Central memory CD8-positive, alpha-beta T cell (primary cell): Measurements from ENCODE around the gene OR52K2.

Source experiments
- ATAC-seq: fragments of 150-1000 bp; cut with Tn5 transposase; replicated peaks from 2 replicates; pipeline ENCODE4 v1.10.0; 2022; ENCODE audit warnings: mild to moderate bottlenecking, moderate FRiP score, moderate number of reproducible peaks; ENCODE audit not compliant: poor library complexity, severe bottlenecking; ENCODE audit errors: extremely low read depth
- DNase-seq, 2 donors: peaks; one replicate each; pipeline ENCODE4 v3.0.0; 2021; ENCODE audit warnings: low spot score in 2 of 2
- H3K27ac Mint-ChIP-seq: one replicate; pipeline ENCODE4 v1.8.0; 2022; ENCODE audit warnings: low read depth, mild to moderate bottlenecking, moderate library complexity, mixed read lengths
- H3K27me3 Mint-ChIP-seq: one replicate; pipeline ENCODE4 v1.8.0; 2022; ENCODE audit warnings: mixed read lengths
- H3K36me3 Mint-ChIP-seq: one replicate; pipeline ENCODE4 v1.8.0; 2022; ENCODE audit warnings: mild to moderate bottlenecking, moderate library complexity, mixed read lengths; ENCODE audit not compliant: insufficient read depth
- H3K4me1 Mint-ChIP-seq: one replicate; pipeline ENCODE4 v1.8.0; 2022; ENCODE audit warnings: mixed read lengths
- H3K4me3 Mint-ChIP-seq: one replicate; pipeline ENCODE4 v1.8.0; 2022; ENCODE audit warnings: mild to moderate bottlenecking, moderate library complexity, mixed read lengths
- H3K9me3 Mint-ChIP-seq: one replicate; pipeline ENCODE4 v1.8.0; 2022; ENCODE audit warnings: mixed read lengths

Gene OR52K2

GRCh38 chr11:4459500-4459899 is 10.4 kb downstream of the OR52K2 start:
- no peaks in the 10 kb centered on the region for H3K36me3 Mint-ChIP-seq
- H3K9me3 Mint-ChIP-seq = peaks cover 6% of the 10 kb centered on the region
- no peaks in the 10 kb centered on the region for H3K4me1 Mint-ChIP-seq
- H3K27ac Mint-ChIP-seq = no peak overlapping the region
- no peak for ATAC-seq
- DNase-seq = no peak
- no peak overlapping the region for H3K4me3 Mint-ChIP-seq
- H3K27me3 Mint-ChIP-seq = peaks cover 78% of the 10 kb centered on the region

GRCh38 chr11:4460151-4460550 is 11.1 kb downstream of the OR52K2 start:
- no peaks in the 10 kb centered on the region for H3K4me1 Mint-ChIP-seq
- H3K9me3 Mint-ChIP-seq = peaks cover 11% of the 10 kb centered on the region
- H3K27ac Mint-ChIP-seq = no peak overlapping the region
- peaks cover 84% of the 10 kb centered on the region for H3K27me3 Mint-ChIP-seq
- no peaks in the 10 kb centered on the region for H3K36me3 Mint-ChIP-seq
- DNase-seq = no peak
- H3K4me3 Mint-ChIP-seq = no peak overlapping the region
- no peak for ATAC-seq

DNA sequence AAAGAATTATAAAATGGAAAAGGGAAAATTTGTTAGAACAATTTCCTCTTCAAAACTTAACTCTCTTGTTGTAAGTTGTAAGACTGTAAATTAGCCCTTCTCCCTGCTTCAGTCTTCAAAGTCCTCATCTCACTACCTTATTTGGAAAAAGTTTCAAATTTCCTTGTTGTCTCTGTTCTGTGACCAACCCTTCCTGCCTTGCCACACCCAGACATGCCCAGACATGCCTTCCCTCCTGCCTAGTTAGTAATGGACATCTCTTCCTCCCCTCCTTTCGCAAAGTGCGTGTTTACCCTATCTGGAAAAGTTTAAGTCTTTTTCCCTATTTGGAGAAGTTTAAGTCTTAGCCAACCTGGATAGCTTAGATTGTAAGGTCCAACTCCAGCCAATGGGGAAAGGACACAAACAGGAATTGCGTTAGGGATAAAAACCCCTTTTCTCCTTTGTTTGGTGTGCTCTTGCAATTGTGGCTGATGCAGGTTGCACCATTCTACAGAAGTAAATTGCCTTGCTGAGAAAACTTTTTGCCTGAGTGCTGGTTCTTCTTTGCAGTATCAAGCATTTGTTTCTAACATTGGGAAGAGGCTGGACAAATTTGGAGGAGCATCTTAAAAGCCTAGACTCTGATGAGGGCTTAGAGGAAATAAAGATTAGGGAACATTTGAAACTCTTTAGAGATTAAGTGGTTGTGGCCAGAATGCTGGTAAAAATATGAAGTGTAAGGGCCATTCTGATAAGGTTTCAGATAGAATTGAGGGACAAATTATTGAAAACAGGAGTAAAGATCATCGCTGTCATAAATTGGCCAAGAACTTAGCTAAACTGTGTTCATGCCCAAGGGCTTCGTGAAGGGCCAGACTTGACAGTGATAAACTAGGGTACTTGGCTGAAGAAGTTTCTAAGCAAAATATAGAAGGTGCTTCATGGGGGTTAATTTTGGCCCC is 15.4 kb downstream of the OR52K2 start:
- DNase-seq = no peak
- H3K27ac Mint-ChIP-seq = no peak overlapping the region
- H3K27me3 Mint-ChIP-seq = peaks cover 53% of the 10 kb centered on the region
- H3K4me3 Mint-ChIP-seq = no peak overlapping the region
- no peaks in the 10 kb centered on the region for H3K4me1 Mint-ChIP-seq
- peaks cover 11% of the 10 kb centered on the region for H3K9me3 Mint-ChIP-seq
- no peak for ATAC-seq
- H3K36me3 Mint-ChIP-seq = no peaks in the 10 kb centered on the region

DNA sequence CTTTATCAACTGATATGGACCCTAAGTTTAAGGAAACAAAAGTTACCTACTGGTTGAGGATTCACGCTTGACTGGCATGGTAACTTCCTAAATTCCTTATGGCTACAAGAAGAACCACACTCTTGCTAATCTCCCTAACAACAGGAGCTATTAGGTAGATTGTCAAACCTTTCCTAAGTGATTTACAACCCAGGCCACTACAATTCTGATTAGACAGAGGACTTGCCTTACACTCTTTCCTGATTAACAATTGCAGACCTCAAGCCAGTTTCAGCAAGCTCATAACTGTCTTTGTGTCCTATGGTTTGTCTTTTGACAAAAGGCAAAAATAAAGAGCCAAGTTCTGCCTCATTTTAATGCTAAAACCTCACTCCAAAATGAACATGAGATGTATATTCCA is 16.3 kb downstream of the OR52K2 start:
- Mint-ChIP-seq H3K27ac (no peak overlapping the region), H3K4me1 (no peaks in the 10 kb centered on the region), H3K27me3 (peaks cover 53% of the 10 kb centered on the region), H3K36me3 (no peaks in the 10 kb centered on the region), H3K9me3 (peaks cover 11% of the 10 kb centered on the region), H3K4me3 (no peak overlapping the region)
- no peak for ATAC-seq
- no peak for DNase-seq

- H3K27ac Mint-ChIP-seq = no peak overlapping the region
- H3K9me3 Mint-ChIP-seq = peaks cover 11% of the 10 kb centered on the region
- ATAC-seq (no peak), DNase-seq (no peak)
- H3K4me3 Mint-ChIP-seq = no peak overlapping the region
- peaks cover 48% of the 10 kb centered on the region for H3K27me3 Mint-ChIP-seq
- no peaks in the 10 kb centered on the region for H3K4me1 Mint-ChIP-seq
- H3K36me3 Mint-ChIP-seq = no peaks in the 10 kb centered on the region
Observed at GRCh38 chr11:4466131-4466870, 17.2 kb downstream of the OR52K2 start.

DNA sequence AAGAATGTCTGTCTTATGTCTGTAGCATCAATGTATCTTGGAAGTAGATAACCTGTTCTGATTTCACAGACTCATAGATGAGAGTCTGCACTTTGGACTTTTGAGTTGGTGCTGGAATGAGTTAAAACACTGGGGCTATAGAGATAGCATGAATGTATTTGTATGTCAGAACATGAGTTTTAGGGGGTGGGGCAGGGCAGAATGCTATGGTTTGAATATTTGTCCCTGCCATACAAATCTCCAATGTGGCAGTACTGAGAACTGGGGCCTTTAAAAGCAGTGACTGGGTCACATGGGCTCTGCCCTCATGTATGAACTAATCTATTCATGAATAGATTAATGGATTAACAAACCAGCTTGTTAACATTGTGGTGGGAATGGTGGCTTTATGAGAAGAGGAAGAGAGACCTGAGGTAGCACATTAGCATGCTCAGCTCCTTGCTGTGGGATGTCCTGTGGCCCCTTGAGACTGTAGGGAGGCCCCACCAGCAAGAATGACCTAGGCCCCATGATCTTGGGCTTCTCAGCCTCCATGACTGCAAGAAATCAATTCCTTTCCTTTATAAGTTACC is 17.9 kb downstream of the OR52K2 start:
- no peaks in the 10 kb centered on the region for H3K36me3 Mint-ChIP-seq
- peaks cover 48% of the 10 kb centered on the region for H3K27me3 Mint-ChIP-seq
- no peak for ATAC-seq
- no peak overlapping the region for H3K4me3 Mint-ChIP-seq
- H3K27ac Mint-ChIP-seq = no peak overlapping the region
- no peaks in the 10 kb centered on the region for H3K4me1 Mint-ChIP-seq
- DNase-seq = no peak
- H3K9me3 Mint-ChIP-seq = peaks cover 11% of the 10 kb centered on the region

- no peak for DNase-seq
- Mint-ChIP-seq H3K27ac (no peak overlapping the region), H3K4me1 (no peaks in the 10 kb centered on the region), H3K36me3 (no peaks in the 10 kb centered on the region), H3K4me3 (no peak overlapping the region), H3K9me3 (peaks cover 11% of the 10 kb centered on the region), H3K27me3 (peaks cover 47% of the 10 kb centered on the region)
- no peak for ATAC-seq
Observed at GRCh38 chr11:4467811-4468606, 18.9 kb downstream of the OR52K2 start.

GRCh38 chr11:4479644-4480043 is 30.5 kb downstream of the OR52K2 start:
- no peak for ATAC-seq
- Mint-ChIP-seq H3K9me3 (no peaks in the 10 kb centered on the region), H3K27me3 (peaks cover 33% of the 10 kb centered on the region)

GRCh38 chr11:4480577-4481239 is 31.6 kb downstream of the OR52K2 start:
- ATAC-seq = no peak
- H3K36me3 Mint-ChIP-seq = no peaks in the 10 kb centered on the region
- H3K27me3 Mint-ChIP-seq = peaks cover 22% of the 10 kb centered on the region
- H3K27ac Mint-ChIP-seq = no peak overlapping the region
- no peaks in the 10 kb centered on the region for H3K9me3 Mint-ChIP-seq
- no peak overlapping the region for H3K4me3 Mint-ChIP-seq
- H3K4me1 Mint-ChIP-seq = no peaks in the 10 kb centered on the region
- no peak for DNase-seq

More at GRCh38 chr11:4479644-4480043, 30.5 kb downstream of the OR52K2 start:
- H3K27ac Mint-ChIP-seq = no peak overlapping the region
- H3K36me3 Mint-ChIP-seq = no peaks in the 10 kb centered on the region
- no peak for DNase-seq
- no peak overlapping the region for H3K4me3 Mint-ChIP-seq
- no peaks in the 10 kb centered on the region for H3K4me1 Mint-ChIP-seq

DNA sequence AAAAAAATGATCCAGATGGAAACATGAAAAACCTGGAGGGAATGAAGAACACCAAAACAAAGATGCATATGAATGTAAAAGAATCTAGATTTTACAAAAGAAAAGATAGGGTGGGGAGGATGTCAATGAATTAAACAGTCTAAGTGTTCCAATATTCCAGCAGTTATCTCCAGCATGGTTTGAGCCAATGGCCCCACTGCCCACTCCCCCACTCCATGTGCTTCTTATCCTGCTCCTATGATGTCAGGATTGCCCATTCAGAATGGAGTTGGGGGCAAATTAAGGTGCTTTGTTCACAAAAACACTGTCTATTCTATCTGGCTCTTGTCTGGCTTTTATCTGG is 32.1 kb downstream of the OR52K2 start:
- Mint-ChIP-seq H3K9me3 (no peaks in the 10 kb centered on the region), H3K27ac (no peak overlapping the region), H3K36me3 (no peaks in the 10 kb centered on the region), H3K4me3 (no peak overlapping the region), H3K27me3 (peaks cover 19% of the 10 kb centered on the region), H3K4me1 (no peaks in the 10 kb centered on the region)
- DNase-seq (no peak), ATAC-seq (no peak)

DNA sequence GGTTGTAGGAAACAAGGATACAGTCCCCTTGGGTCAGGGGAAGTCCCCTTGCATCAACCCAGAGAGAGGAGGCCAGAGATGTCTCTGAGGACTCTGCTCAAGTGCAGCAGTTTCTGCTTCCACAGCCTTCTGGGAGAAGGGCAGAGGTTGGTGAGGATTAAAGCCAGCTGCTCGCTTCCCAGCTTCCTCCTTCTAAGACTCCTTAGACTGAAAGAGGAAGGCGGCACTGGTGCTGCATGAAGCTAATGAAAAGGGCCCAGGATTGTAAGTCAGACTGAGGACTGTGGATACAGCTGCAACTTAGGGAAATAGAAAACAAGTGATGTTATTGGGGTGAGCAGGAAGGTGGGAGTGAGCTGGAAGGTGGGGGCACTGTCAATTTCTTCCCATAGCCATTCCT is 33.4 kb downstream of the OR52K2 start, which contains the start of gene OR52K1:
Gene OR52K1 (plus strand): TSS at position 202 of the 400 bp plus-strand sequence. CDS start 6,255 bp downstream, outside the sequence.
- H3K4me3 Mint-ChIP-seq = no peak within 1 kb of the TSS
- H3K4me1 Mint-ChIP-seq = no peaks in the 10 kb centered on the region
- no peaks in the 10 kb centered on the region for H3K9me3 Mint-ChIP-seq
- ATAC-seq (no peak), DNase-seq (no peak)
- no peaks in the 10 kb centered on the region for H3K36me3 Mint-ChIP-seq
- H3K27me3 Mint-ChIP-seq = peaks cover 6% of the 10 kb centered on the region
- H3K27ac Mint-ChIP-seq = no peak within 1 kb of the TSS

GRCh38 chr11:4484310-4484709 is 35.2 kb downstream of the OR52K2 start:
- Mint-ChIP-seq H3K4me3 (no peak overlapping the region), H3K36me3 (no peaks in the 10 kb centered on the region), H3K9me3 (no peaks in the 10 kb centered on the region), H3K27me3 (peaks cover 6% of the 10 kb centered on the region), H3K27ac (no peak overlapping the region), H3K4me1 (no peaks in the 10 kb centered on the region)
- no peak for DNase-seq
- no peak for ATAC-seq
